HCT116 (cell line): Measurements from ENCODE around the gene NRXN2. TPM values are rescaled to one million over a fixed set of nuclear protein-coding genes. Genes with fewer than 3 reads are reported as not detected.

Source experiments
- ATAC-seq: fragments of 200-7000 bp; cut with Tn5 transposase; 2 replicates; pipeline ENCODE4 v1.9.1; 2020; ENCODE audit warnings: mild to moderate bottlenecking, moderate library complexity
- BruUV-seq: library from RNA; stranded (reverse); fragments of 400-500 nt; replicated peaks from 2 replicates; lab custom pipeline; 2021; lab: Mats Ljungman, UMichigan
- CTCF ChIA-PET: fragments of 300-600 bp; sonication (Branson Sonifier 250); formaldehyde crosslinking; loops from one replicate; lab custom pipeline; 2021; ENCODE audit warnings: antibody characterized with exemption; lab: Charles Lee
- POLR2A ChIA-PET: fragments of 300-600, 350-600 bp; sonication (Branson Sonifier 250); formaldehyde crosslinking; loops from one replicate; lab custom pipeline; 2021; ENCODE audit warnings: antibody characterized with exemption; lab: Charles Lee
- RAD21 ChIA-PET, 2 experiments: fragments of 300-600 bp; sonication (Branson Sonifier 250); formaldehyde crosslinking; loops; one replicate each; lab custom pipeline; 2023; ENCODE audit warnings: low total read pairs in 2 of 2; ENCODE audit not compliant: uncharacterized antibody in 2 of 2, unreplicated experiment in 2 of 2, low non-redundant PET in 1 of 2; lab: Charles Lee
- DNase-seq: peaks from one replicate; pipeline ENCODE4 v3.0.0-alpha.2; 2010; ENCODE audit warnings: low read depth, low spot score
- H2AFZ ChIP-seq: fragments of 200-600 bp; shearing (Covaris generic), sonication (generic); 2 replicates; pipeline ENCODE4 v1.6.1; 2017; ENCODE audit warnings: low read depth, mixed run types, mixed read lengths, antibody characterized with exemption, low read length; ENCODE audit not compliant: poor library complexity, severe bottlenecking
- H3K27ac ChIP-seq: 2 replicates; pipeline ENCODE4 v1.5.1; 2012; ENCODE audit warnings: low read depth, low read length
- H3K27me3 ChIP-seq: fragments of 200-600 bp; sonication (generic); 2 replicates; pipeline ENCODE4 v1.6.1; 2016; ENCODE audit warnings: mixed run types, low read length, mixed read lengths; ENCODE audit not compliant: insufficient read depth
- H3K36me3 ChIP-seq, 2 experiments: fragments of 200-500 bp in 1 of 2; fragments of 200-600 bp in 1 of 2; sonication (Bioruptor generic) in 1 of 2; sonication (generic) in 1 of 2; 2 replicates each; pipeline versions ENCODE4 v1.5.1 to v1.6.1; 2014 to 2016; ENCODE audit warnings: low read length in 2 of 2, inconsistent platforms in 1 of 2, mixed read lengths in 1 of 2, mixed run types in 1 of 2; ENCODE audit not compliant: insufficient read depth in 2 of 2, control insufficient read depth in 1 of 2
- H3K4me1 ChIP-seq, 2 experiments: fragments of 200-600 bp in 1 of 2; sonication (generic) in 1 of 2; 2 replicates each; pipeline versions ENCODE4 v1.5.1 to v1.6.1; 2012 to 2017; ENCODE audit warnings: low read length in 2 of 2, inconsistent platforms in 1 of 2, mild to moderate bottlenecking in 1 of 2, mixed read lengths in 1 of 2, mixed run types in 1 of 2, moderate library complexity in 1 of 2; ENCODE audit not compliant: insufficient read depth in 2 of 2, control insufficient read depth in 1 of 2
- H3K4me2 ChIP-seq: fragments of 200-600 bp; sonication (generic); 2 replicates; pipeline ENCODE4 v1.6.1; 2017; ENCODE audit warnings: mixed run types, low read length, mixed read lengths
- H3K4me3 ChIP-seq, 2 experiments: fragments of 200-600 bp in 1 of 2; sonication (generic) in 1 of 2; replicated peaks in 1 of 2; 2 replicates each; pipeline ENCODE4 v1.5.1; 2011 to 2016; ENCODE audit warnings: low read length in 2 of 2, control low read depth in 1 of 2, low read depth in 1 of 2, mild to moderate bottlenecking in 1 of 2, mixed read lengths in 1 of 2, mixed run types in 1 of 2
- H3K79me2 ChIP-seq: fragments of 200-600 bp; sonication (generic); 2 replicates; pipeline ENCODE4 v1.6.1; 2017; ENCODE audit warnings: mild to moderate bottlenecking, mixed run types, low read length, moderate library complexity, mixed read lengths; ENCODE audit not compliant: insufficient read depth
- H3K9ac ChIP-seq: fragments of 200-600 bp; sonication (generic); 2 replicates; pipeline ENCODE4 v1.6.1; 2016; ENCODE audit warnings: low read length, mixed read lengths
- H3K9me2 ChIP-seq: fragments of 200-600 bp; sonication (generic), shearing (Covaris generic); 2 replicates; pipeline ENCODE4 v1.6.1; 2017; ENCODE audit warnings: mixed run types, mild to moderate bottlenecking, moderate library complexity; ENCODE audit not compliant: insufficient read depth
- H3K9me3 ChIP-seq, 2 experiments: fragments of 200-500 bp in 1 of 2; fragments of 200-600 bp in 1 of 2; sonication (Bioruptor generic) in 1 of 2; sonication (generic) in 1 of 2; 2 replicates each; pipeline ENCODE4 v1.6.1; 2014 to 2017; ENCODE audit warnings: low read length in 2 of 2, mixed read lengths in 2 of 2, inconsistent platforms in 1 of 2, low read depth in 1 of 2, mild to moderate bottlenecking in 1 of 2, mixed run types in 1 of 2, moderate library complexity in 1 of 2; ENCODE audit not compliant: control insufficient read depth in 1 of 2, insufficient read depth in 1 of 2
- H4K20me1 ChIP-seq: fragments of 200-600 bp; sonication (generic), shearing (Covaris generic); 2 replicates; pipeline ENCODE4 v1.6.1; 2017; ENCODE audit warnings: mixed run types, mild to moderate bottlenecking, moderate library complexity; ENCODE audit not compliant: insufficient read depth
- ATF3 ChIP-seq: IDR thresholded peaks from 2 replicates; pipeline ENCODE4 v1.6.1; 2012
- EZH2phosphoT487 ChIP-seq: fragments of 200-600 bp; IDR thresholded peaks from 2 replicates; pipeline ENCODE4 v1.6.1; 2018; ENCODE audit warnings: antibody characterized with exemption, borderline replicate concordance
- JUND ChIP-seq: IDR thresholded peaks from 2 replicates; pipeline ENCODE4 v1.6.1; 2012
- MAX ChIP-seq: IDR thresholded peaks from 2 replicates; pipeline ENCODE4 v1.6.1; 2012
- SIN3A ChIP-seq: IDR thresholded peaks from 2 replicates; pipeline ENCODE4 v1.6.1; 2012; ENCODE audit warnings: low read depth
- SP1 ChIP-seq: IDR thresholded peaks from 2 replicates; pipeline ENCODE4 v1.6.1; 2012; ENCODE audit warnings: low read depth
- SRF ChIP-seq: IDR thresholded peaks from 2 replicates; pipeline ENCODE4 v1.6.1; 2012; ENCODE audit warnings: low read depth
- TCF7L2 ChIP-seq: IDR thresholded peaks from 2 replicates; pipeline ENCODE4 v1.7.0; 2011; ENCODE audit warnings: borderline replicate concordance, inconsistent platforms; ENCODE audit not compliant: insufficient read depth, insufficient read length; ENCODE audit errors: extremely low read depth
- YY1 ChIP-seq: IDR thresholded peaks from 2 replicates; pipeline ENCODE4 v1.6.1; 2011; ENCODE audit warnings: low read length, low read depth, moderate library complexity, mild to moderate bottlenecking; ENCODE audit not compliant: insufficient replicate concordance; ENCODE audit errors: extremely low read depth
- intact Hi-C: fragments of 100-400 bp; cut with micrococcal nuclease; formaldehyde crosslinking; loops from 2 replicates; pipeline ENCODE4 v1.10.0; 2022
- total RNA-seq: library from RNA; stranded (reverse); gene quantifications from one replicate; pipeline ENCODE4 v1.2.1, GENCODE V29; 2021; ENCODE audit not compliant: unreplicated experiment

Gene NRXN2
- total RNA-seq, 1 experiment from 2014 or later = 1.5 TPM

- Histone ChIP-seq H3K27ac (no peak overlapping the region), H3K9me3 (no peaks in the 10 kb centered on the region), H3K79me2 (no peaks in the 10 kb centered on the region), H3K4me1 (peaks cover 0 to 15% of the 10 kb centered on the region in 2 experiments; a peak in 1 of 4 replicates), H3K9ac (no peak overlapping the region), H3K36me3 (no peaks in the 10 kb centered on the region), H4K20me1 (no peaks in the 10 kb centered on the region), H3K27me3 (peaks cover 42% of the 10 kb centered on the region; the same call in 1 of the 2 replicates), H3K9me2 (no peaks in the 10 kb centered on the region), H3K4me2 (no peak overlapping the region), H3K4me3 (no peak overlapping the region), H2AFZ (no peak overlapping the region)
- RAD21 ChIA-PET = no interaction called here
- ATAC-seq = no peak
- TF ChIP-seq YY1 (no peak), MAX (no peak), TCF7L2 (no peak), JUND (no peak), EZH2phosphoT487 (no peak), ATF3 (no peak), SP1 (no peak)
- intact Hi-C loops = no loop called here
- POLR2A ChIA-PET = no interaction called here
- no TSS peak for BruUV-seq
- DNase-seq = no peak
- CTCF ChIA-PET = interaction anchor here (1.4 to 2.6 kb wide), 2 partner anchors 13 to 20 kb away, joined by 3 to 5 read pairs; no protein-coding TSS in a partner anchor
These were observed 50.1 kb downstream of the NRXN2 start for GRCh38 chr11:64672875-64673274.

GRCh38 chr11:64670975-64671374, 52.0 kb downstream of the NRXN2 start:
- H4K20me1 ChIP-seq = no peaks in the 10 kb centered on the region
- H3K9me2 ChIP-seq = no peaks in the 10 kb centered on the region
- H3K4me1 ChIP-seq = peaks cover 0 to 15% of the 10 kb centered on the region in 2 experiments; a peak in 1 of 4 replicates
- no peak overlapping the region for H3K27ac ChIP-seq
- RAD21 ChIA-PET = no interaction called here
- H3K79me2 ChIP-seq = no peaks in the 10 kb centered on the region
- H3K27me3 ChIP-seq = peaks cover 23% of the 10 kb centered on the region; the same call in 1 of the 2 replicates
- no peak overlapping the region for H3K4me3 ChIP-seq
- intact Hi-C loops = no loop called here
- DNase-seq (no peak), ATAC-seq (no peak)
- H3K9ac ChIP-seq = no peak overlapping the region
- H3K4me2 ChIP-seq = no peak overlapping the region
- no TSS peak for BruUV-seq
- no peaks in the 10 kb centered on the region for H3K36me3 ChIP-seq
- CTCF ChIA-PET = no interaction called here
- no peaks in the 10 kb centered on the region for H3K9me3 ChIP-seq
- POLR2A ChIA-PET = no interaction called here
- TF ChIP-seq SIN3A (no peak), SRF (no peak)
- H2AFZ ChIP-seq = no peak overlapping the region
